HG02981 (cell line): Measurements from ENCODE around the gene HTT-AS.
"Not testable (repeated sequence)": the region's sequence is repeated elsewhere in the genome, so short reads cannot be mapped to it uniquely, and the experiment has no call there.

Source experiments
- ATAC-seq: cut with Tn5 transposase; IDR thresholded peaks from one replicate; pipeline ENCODE4 v1.9.1; 2021; ENCODE audit warnings: mild to moderate bottlenecking, moderate library complexity; ENCODE audit not compliant: unreplicated experiment

The HTT-AS gene

DNA sequence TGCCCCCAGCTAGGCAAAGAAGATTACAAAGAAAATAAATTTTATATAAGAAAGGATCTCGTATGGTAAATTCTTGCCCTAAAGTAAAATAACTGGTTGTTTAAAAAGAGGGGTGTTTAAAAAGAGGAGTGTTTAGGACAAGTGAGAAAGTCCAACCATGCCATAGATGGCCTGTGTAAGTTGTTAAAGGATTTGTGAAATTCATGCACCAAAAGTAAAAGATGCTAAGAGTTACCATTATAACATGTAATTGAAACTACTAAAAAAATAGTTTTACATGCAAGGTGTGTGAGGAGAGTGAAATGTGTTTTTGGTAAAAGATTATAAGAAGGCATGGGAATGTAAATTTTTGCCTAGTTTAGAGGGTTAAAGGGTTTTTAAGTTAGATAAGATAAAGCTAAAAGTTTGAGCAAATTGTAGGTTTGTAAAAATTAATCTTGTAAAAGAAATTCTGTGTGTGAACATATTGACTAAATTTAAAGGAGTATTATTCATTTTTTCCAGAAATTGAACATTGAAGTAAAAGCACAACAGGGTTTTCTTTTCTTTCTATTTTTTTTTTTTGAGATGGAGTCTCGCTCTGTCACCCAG, 20.1 kb downstream of the HTT-AS start:
- ATAC-seq = no peak

GRCh38 chr4:3051141-3051897, 23.0 kb downstream of the HTT-AS start:
- not testable (repeated sequence) for ATAC-seq

DNA sequence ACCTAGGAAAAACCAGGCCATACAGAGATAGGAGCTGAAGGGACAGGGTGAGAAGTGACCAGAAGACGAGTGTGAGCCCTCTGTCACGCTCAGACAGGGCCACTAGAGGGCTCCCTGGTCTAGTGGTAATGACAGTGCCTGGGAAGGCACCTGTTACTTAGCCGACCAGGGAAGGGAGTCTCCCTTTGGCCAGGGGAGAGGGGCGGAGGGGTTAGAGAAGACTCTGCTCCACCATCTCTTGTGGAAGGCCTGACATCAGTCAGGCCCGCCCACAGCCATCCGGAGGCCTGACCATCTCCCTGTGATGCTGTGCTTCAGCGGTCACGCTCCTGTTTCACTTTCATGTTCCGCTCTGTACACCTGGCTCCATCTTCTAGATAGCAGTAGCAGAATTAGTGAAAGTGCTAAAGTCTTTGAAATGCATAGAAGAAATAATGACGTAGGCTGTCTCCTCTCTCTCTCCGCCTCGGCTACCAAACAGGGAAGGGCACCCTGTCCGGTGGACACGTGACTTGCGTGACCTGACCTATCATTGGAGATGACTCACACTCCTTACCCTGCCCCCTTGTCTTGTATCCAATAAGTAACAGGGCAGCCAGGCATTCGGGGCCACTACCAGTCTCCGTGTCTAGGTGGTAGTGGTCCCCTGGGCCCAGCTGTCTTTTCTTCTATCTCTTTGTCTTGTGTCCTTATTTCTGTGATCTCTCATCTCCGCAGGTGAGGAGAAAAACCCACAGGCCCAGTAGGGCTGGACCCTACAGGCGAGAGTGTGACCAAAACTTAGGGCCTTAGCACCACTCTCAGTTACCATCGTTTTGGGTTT, 26.7 kb downstream of the HTT-AS start:
- ATAC-seq = peak; percentile 83

DNA sequence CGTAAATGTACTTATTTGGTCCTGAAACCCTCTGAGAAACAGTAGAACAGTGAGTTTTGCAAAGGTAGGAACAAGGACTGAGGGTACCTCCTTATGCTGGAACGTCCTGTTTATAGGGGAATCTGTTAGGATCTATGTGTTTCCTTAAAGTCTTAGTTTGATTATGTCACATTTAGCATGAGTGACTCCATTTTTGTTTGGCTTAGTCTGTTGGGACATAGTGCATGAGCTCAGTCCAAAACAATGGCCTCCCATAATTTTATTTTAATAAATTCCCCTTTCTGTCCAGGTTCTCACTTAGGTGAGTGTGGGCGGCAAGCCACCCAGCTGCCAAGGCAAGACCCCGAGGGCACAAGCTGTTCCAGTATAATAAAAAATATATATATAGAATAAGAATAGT, 27.7 kb downstream of the HTT-AS start:
- no peak for ATAC-seq

GRCh38 chr4:3046162-3046561, 28.2 kb downstream of the HTT-AS start:
- peak; percentile 32 for ATAC-seq

DNA sequence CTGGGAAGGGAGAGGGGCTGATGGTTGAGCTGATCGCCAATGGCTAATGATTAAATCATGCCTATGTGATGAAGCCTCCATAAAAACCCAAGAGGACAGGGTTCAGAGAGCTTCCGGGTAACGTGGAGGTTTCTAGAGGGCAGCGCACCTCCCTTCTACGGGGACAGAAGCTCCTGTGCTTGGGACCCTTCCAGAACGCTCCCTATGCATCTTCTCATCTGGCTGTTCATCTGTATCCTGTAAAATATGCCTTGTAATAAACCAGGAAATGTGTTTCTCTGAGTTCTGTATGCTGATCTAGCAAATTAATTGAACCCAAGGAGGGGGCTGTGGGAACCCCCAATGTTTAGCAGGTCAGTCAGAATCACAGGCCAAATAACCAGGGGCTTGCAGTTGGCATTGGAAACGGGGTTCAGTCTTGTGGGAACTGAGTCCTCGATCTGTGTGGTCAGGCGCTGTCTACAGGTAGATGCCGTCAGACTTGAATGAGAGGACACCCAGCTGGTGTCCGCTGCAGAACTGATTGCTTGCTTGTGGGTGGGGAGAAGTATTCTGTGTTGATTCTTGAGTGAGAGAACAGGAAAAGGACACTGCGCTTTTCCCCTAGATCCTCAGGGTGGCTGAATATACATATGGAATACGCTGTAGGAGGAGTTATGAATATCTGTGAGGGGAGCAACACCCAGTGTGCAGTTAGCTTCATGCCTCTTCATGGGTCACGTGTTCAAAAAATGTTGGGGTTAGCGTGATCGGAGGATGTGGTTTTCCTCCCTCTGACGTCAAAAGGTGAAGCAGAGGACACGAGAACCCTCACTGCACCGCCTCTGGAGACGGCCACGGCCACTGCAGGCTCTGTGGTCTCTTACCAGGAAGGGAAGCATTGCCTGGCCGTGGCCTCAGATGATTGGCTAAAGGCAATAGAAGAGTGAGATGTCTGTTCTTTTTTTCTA, 29.2 kb downstream of the HTT-AS start:
- no peak for ATAC-seq

DNA sequence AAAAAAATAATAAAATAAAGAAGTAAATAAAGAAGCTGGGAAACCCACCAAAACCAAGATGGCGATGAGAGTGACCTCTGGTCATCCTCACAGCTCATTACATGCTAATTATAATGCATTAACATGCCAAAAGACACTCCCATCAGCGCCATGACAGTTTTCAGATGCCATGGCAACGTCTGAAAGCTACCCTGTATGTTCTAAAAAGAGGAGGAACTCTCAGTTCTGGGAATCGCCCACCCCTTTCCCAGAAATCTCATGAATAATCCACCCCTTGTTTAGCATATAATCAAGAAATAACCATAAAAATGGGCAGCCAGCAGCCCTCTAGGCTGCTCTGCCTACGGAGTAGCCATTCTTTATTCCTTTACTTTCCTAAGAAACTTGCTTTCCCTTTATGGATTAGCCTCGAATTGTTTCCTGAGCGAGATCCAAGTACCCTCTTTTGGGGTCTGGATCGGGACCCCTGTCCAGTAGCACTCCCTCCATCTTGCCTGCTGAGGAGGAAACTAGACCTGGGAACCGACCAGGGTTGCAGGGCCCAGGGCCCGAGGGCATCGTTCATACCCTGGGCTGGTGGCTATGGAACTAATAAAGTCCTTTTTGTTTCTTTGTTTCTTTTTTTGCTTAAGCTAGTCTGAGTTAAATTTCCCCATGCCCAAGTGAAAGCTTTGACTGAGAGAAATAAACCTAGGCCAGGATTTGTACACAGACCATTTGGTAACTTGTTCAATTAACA, 30.9 kb downstream of the HTT-AS start:
- no peak for ATAC-seq

- no peak for ATAC-seq
Measured at GRCh38 chr4:3042226-3042625, 32.1 kb downstream of the HTT-AS start.

- ATAC-seq = no peak
Measured at GRCh38 chr4:3041192-3042142, 32.9 kb downstream of the HTT-AS start.

DNA sequence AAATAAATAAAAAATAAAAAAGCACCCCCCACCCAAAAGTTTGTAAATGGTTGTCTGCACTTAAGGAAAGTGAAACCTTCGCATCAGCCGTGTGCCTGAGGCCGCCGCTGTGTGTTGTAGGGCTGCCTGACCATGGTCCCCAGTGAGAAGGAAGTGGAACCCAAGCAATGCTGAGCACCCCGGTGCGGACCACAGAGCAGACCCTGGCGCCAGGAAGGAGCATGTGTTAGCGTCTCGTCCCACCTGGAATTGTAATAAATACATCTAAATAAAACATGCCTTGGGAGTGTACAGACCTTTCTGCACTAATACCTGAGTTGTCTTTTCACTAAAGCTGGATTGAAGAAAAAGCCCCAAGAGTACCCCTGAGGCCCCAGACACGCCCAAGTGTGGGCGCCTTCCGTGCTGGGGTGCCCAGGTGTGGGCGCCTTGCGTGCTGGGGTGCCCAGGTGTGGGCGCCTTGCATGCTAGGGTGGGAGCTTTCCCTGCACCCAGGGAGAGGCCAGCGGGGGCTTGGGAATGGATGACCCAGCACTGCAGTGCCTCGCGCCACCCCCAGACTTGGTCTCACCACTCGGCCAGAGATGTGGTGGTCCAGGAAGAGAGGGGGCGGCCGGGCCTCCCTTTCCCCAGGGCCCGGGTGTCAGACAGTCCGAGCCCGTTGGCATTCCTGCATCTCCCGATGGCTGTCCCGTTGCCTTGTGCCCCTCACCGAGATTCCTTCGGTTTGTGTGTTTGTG, 33.7 kb downstream of the HTT-AS start:
- peak; percentile 42 for ATAC-seq

- ATAC-seq = no peak
Measured at GRCh38 chr4:3039706-3040366, 34.5 kb downstream of the HTT-AS start.

DNA sequence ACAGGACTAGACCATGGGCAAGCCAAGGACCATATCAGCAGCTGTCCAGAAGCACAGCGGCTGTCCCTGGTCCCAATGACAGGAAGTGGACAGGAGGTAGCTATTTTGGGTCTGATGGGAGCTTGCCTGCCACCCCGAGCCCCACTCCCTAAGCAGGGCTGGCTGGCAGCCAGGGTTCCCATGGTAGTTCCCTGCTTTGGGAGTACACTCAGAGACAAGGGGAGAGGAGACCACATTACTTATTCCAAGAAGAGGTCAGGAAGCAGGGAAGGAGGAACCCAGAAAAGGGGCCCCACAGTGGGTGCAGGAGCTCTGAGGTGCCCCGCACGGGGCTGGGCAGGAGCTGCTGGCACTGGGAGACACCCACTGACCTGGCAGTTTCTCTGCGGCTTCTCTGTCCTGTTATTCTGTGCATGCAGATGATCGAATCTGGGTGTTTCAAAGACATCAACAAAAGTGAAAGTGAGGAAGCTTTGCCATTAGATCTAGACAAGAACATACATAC, 36.3 kb downstream of the HTT-AS start:
- no peak for ATAC-seq

DNA sequence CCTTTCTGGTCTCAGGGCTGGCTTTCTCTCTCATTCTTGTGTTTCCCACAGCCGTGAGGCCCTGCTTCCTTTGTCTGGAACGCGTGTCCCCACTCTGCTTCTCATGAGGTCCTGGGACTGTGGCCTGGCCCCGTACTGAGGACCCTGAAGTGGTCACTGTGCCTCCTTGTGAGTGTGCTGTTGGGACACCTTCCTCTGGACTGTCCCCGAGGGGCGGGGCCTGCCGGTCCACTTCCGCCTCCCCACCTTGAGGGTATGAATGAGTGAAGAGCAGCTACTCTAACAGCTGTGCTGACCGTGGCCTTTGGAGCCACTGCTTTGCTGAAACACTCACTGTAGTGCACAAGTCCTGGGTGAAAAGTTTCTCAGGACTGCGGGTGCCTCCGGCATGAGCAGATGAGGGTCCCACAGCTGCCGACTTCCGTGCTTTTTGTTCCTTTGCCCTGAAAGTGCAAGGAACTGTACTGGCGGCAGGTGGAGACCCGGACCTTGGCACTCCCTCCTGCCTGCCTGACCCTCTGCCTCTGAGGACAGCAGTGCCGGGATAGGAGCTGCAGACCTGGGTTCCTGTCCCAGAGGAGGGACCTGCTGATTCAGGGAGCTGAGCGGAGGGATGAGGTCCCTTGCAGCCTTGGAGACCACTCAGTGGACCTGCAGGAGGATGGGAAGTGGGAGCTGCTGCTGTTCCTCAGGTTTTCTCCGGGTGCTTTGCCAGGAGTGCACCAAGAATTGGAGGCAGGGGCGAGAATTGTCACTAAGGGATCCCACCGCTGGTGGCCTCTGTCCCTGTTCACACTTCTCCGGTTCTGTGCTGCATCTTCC, 38.0 kb downstream of the HTT-AS start:
- ATAC-seq = no peak

DNA sequence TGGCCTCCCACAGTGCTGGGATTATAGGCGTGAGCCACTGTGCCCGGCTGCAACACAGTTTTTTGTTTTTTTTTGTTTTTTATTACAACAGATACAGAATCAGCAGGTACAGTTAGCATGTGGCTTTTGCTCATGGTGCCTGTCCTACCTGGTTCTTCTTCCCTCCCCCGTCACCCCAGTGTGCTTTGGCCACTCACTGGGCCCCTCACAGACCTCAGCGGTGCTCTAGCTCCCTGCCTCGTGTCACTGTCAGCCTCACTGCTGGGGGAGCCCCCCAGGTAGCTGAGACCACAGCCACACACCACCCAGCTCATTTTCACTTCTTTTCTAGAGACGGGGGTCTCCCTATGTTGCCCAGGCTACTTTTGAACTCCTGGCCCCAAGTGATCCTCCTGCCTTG, 38.7 kb downstream of the HTT-AS start:
- no peak for ATAC-seq

- ATAC-seq = no peak
Measured at GRCh38 chr4:3035249-3035648, 39.1 kb downstream of the HTT-AS start.

GRCh38 chr4:3034231-3034630, 40.1 kb downstream of the HTT-AS start:
- ATAC-seq = no peak
